NCI-H526 treated with DMSO at 0.1 percent for 48 hours (cell line): Measurements from ENCODE around the gene ETV6.
A peak's percentile ranks its signal among the peaks of the same experiment; 100 is the strongest.

ENCODE experiments used
- DNase-seq: peaks from one replicate; lab custom pipeline; 2025; lab: John Stamatoyannopoulos, UW

Gene ETV6

GRCh38 chr12:11827091-11828061 is 177.9 kb downstream of the ETV6 start:
- no peak for DNase-seq

DNA sequence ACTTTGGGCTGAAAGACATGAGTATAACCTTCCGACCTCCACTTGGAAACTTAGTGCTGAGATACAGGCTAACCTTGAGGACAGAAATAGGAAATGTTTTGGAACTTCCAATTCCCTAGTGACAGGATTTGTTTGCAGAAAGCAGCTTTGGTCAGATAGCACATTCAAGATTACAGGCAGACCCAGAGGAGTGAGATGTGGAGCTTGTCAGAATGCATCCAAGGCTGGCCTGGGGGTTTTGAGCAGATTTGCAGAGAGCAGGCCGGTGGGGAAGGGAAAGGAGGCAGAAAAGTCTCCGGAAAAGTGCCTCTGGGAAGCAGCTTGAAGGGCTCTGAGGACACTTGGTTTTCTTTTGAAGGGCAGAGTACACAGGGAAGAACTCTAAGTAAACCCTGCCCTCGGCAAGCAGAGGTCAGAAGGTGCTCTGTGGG is 180.3 kb downstream of the ETV6 start:
- no peak for DNase-seq

- DNase-seq, result no peak
These were observed 180.9 kb downstream of the ETV6 start for GRCh38 chr12:11830307-11830801.

DNA sequence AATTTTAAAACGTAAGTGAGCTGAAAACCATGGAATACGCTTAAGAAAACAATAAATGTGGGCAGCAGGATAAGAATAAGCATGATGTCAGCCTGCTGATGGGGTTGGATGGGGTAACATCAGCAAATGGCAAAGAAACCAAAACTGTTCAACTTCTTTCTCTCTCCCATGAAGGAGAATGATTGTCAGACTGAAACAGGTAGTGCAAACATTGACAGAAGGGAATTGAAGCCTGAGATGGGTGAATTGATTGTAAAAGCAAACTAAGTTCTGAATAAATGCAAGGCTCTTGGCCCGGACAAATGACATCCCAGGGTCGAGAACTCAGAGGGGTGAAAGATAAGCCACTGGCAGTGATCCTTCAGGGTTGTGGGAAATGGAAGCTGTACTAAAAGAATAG is 182.6 kb downstream of the ETV6 start:
- DNase-seq, result no peak

DNA sequence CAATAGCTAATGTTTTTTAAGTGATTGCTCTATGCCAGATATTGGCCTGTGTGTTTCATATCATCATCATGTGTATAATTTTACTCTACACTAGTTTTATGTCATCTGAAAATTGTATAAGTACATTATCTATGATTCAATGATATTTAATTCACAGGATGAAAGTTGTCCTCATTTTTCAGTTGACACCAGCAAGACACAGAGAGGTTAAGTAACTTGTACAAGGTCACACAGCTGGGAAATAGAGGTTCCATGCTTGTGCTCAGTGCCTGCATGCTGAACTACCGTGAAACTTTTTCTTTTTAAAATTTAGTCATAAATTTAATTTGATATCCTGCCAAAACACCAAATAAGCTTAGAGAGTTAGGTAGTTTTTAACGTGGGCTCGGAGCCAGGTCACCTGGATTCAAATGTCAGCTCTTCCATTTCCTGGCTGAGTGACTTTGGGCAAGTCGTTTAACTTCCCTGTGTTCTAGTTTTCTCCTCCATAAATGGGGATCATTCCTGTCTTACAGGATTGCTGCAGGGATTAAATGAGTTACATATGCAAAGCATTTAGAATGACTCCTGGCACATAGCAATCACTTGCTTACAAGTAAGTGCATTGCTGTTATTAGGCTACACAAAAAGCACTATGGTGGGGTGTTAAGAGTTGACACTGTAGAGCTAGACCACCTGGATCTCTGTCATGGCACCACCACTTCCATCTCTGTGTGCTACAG is 183.9 kb downstream of the ETV6 start:
- peak; percentile 39 for DNase-seq

GRCh38 chr12:11834104-11834812 is 184.8 kb downstream of the ETV6 start:
- no peak for DNase-seq

DNA sequence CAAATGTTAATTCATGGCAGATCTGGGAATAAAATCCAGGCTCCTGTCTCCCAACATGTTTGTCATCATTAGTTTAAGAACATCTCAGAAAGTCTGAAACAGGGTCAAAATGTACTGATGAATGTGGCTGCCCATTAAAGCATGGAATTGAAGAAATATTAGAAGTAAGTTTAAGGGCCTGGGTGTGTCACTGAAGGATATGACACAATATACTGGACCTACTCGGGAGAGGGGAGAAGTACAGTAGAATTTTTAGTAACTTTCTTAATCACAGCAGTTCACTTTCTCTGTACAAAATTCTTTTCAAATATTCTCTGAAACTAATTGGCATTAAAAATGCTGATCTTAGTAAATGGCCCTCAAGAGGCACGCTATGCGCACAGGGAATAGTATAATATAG is 185.5 kb downstream of the ETV6 start:
- DNase-seq, result no peak

GRCh38 chr12:11836282-11837151 is 187.0 kb downstream of the ETV6 start:
- DNase-seq, result no peak

DNA sequence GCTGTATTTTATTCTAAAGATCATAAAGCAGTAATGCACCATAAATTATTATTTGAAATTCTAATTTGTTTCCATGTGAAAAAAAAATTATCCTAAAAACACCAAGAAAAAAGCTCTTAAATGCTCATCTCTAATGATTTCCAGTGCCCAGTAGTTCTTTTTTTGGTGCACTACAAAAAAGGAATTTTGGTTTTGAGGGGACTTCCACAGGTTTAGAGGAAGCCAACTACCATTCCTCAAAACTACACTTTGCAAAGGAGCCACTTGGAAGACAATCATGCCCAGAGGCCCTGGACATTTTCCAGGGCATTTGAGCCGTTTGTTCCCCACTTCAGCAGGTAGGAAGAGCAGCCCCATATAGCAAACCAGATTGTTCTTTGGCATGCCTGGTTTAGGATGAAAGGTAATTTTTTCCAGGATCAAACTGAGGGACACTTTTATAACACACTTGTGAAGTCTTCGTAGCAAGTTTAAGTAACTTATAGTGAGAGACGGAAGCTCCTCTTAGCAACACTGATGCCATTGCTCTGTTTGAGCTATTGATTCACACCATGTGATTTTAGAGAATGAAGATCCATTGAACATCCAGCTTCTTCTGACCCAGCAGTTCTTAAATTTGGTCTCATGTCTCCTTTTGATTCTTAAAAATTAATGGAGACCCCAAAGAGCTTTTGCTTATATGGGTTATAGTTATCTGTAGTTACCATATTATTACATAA is 187.9 kb downstream of the ETV6 start:
- DNase-seq, result no peak

GRCh38 chr12:11838403-11838802 is 188.9 kb downstream of the ETV6 start:
- no peak for DNase-seq

DNA sequence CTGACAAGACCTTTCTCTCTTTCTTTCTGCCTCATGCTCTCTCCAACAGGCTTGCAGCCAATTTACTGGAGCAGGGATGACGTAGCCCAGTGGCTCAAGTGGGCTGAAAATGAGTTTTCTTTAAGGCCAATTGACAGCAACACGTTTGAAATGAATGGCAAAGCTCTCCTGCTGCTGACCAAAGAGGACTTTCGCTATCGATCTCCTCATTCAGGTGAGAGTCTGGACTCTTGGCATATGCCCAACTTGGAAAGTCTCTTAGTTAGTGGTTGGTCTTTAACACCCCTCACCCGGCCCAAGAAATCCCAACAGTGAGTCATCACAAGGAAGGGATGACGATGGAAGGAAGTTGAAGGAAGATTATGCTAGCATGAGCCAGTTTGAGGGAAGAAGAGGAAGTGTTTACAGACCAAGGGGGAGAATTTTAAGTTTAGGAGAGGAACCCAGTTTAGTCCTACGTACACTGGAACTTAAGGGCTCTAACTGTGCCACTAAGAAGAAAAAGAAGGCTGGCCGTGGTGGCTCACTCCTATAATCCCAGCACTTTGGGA is 189.7 kb downstream of the ETV6 start:
- DNase-seq, result no peak

DNA sequence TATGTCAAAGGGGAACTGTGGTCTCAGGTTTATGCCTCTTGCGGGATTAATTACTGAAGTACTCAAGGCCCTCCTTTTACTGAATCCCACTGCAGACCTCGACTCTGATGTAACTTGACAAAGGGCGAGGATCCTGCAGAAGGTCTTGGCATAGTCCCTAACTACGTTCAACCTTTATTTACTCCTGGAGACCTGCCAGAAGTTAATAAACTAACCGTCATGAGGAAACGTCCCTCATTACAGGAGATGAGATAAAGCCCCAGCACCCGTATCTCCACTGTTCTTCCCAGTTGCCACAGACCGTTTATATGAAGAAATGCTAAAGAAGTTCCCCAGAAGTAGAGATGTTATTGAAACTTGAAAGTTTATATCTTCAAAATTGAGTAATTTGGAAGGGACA is 190.9 kb downstream of the ETV6 start:
- DNase-seq, result no peak

DNA sequence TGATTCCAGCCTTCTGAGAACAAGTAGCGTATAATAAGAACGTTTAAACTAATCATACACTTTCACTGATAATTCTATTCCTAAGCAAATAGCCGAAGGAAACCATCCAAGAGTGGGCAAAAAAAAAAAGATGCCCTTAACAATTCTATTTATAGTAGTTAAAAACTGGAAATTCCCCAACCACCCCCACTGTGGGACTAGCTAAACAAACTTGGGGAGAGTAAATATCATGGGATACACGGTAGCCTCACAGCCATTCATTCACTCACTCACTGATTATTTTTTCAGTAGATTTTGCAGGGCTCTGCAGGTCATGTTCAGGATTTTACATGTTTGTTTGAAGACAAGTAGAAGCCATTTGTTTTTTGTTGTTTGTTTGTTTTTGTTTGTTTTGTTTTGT is 197.0 kb downstream of the ETV6 start:
- no peak for DNase-seq

GRCh38 chr12:11847539-11847938 is 198.1 kb downstream of the ETV6 start:
- DNase-seq, result no peak

GRCh38 chr12:11849757-11850504 is 200.5 kb downstream of the ETV6 start:
- no peak for DNase-seq

DNA sequence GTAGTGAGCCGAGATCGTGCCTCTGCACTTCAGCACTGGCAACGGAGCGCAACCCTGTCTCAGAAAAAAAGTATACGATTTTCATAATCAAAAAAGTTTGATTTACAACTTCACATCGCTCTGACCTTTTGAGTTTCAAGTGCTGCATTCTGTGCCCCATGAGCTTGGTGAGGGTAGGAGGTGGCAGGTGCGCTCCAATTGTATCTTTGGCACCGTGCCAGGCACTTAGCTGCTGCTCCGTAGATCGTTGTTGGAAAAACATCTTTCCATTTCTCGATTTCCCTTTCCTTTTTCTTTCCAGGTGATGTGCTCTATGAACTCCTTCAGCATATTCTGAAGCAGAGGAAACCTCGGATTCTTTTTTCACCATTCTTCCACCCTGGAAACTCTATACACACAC is 203.7 kb downstream of the ETV6 start:
- no peak for DNase-seq

DNA sequence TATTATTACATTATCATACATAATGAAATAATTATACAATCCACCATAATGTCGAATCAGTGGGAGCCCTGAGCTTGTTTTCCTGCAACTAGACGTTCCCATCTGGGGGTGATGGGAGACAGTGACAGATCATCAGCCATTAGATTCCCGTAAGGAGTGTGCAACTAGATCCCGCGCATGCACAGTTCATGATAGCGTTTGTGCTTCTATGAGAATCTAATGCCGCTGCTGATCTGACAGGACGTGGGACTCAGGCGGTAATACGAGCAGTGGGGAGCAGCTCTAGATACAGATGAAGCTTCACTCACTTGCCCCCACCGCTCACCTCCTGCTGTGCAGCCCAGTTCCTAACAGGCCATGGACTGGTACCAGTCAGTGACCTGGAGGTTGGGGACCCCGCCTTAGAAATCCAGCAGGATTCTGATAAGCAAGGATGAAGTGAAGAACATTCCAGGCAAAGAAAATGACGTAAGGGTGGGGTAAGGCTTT is 204.6 kb downstream of the ETV6 start:
- no peak for DNase-seq

- no peak for DNase-seq
These were observed 206.5 kb downstream of the ETV6 start for GRCh38 chr12:11855983-11856374.

- no peak for DNase-seq
These were observed 207.5 kb downstream of the ETV6 start for GRCh38 chr12:11856971-11857370.
